ENCODE measurements around the gene C22orf23.

C22orf23 gene

DNA sequence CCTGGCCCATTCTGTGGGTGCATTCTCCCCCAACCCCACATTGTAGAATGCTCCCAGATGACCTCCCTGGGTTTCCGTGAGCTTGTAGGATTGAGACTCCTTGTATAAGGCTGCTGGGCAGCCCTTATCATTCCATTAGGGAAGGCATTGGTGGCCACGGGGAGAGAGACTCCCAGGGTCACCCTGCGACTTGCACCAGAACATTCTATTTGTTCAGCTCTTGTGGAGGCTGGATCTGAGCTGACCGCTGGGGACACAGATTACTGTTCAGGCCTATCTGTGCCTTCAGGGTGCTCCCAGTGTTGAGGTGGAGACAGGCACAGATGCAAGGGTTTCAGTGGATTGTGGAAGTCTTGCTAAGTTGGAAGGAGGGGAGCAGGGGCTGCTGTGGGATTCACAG, 29.5 kb downstream of the C22orf23 start:
- Histone ChIP-seq H3K9ac (ENCODE audit: insufficient read length, low read depth) (no peak overlapping the region), H3K36me3 (ENCODE audit: insufficient read depth, insufficient read length, low read length) (peaks cover 64% of the 10 kb centered on the region), H3K27me3 (ENCODE audit: insufficient read depth, insufficient read length) (no peaks in the 10 kb centered on the region), H3K4me1 (ENCODE audit: insufficient read depth, insufficient read length) (peaks cover 6% of the 10 kb centered on the region), H3K4me3 (ENCODE audit: insufficient read length, low read depth) (no peak overlapping the region), H3K9me3 (ENCODE audit: insufficient read depth, low read length) (no peaks in the 10 kb centered on the region)
- TF ChIP-seq SUZ12 (IDR thresholded peaks at IDR 0.05; ENCODE audit: extremely low read depth, insufficient read depth, insufficient read length) (no peak), YY1 (IDR thresholded peaks at IDR 0.05; ENCODE audit: insufficient read depth, insufficient read length) (no peak)
- DNase-seq (ENCODE audit: low read depth, low spot score) = no peak

DNA sequence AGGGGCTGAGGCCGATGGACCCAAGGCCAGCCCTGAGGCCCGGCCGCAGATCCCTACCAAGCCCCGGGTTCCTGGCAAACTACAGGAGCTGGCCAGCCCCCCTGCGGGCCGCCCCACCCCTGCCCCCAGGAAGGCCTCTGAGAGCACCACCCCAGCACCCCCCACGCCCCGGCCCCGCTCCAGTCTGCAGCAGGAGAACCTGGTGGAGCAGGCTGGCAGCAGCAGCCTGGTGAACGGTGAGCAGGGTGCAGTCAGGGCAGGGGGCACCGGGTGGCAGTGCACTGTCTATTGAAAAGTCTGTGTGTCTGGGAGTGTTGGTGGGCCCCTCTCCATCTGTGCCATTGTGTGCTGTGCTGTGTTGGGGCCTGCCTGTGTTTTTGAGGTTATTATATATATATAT, 31.2 kb downstream of the C22orf23 start:
- Histone ChIP-seq H3K9me3 (ENCODE audit: insufficient read depth, low read length) (no peaks in the 10 kb centered on the region), H3K4me1 (ENCODE audit: insufficient read depth, insufficient read length) (peaks cover 6% of the 10 kb centered on the region), H3K27me3 (ENCODE audit: insufficient read depth, insufficient read length) (no peaks in the 10 kb centered on the region), H3K4me3 (ENCODE audit: insufficient read length, low read depth) (no peak overlapping the region), H3K9ac (ENCODE audit: insufficient read length, low read depth) (no peak overlapping the region), H3K36me3 (ENCODE audit: insufficient read depth, insufficient read length, low read length) (peaks cover 71% of the 10 kb centered on the region)
- no peak for DNase-seq (ENCODE audit: low read depth, low spot score)
- TF ChIP-seq YY1 (IDR thresholded peaks at IDR 0.05; ENCODE audit: insufficient read depth, insufficient read length) (no peak), ZNF274 (IDR thresholded peaks at IDR 0.05; ENCODE audit: low read depth, low read length) (no peak), SUZ12 (IDR thresholded peaks at IDR 0.05; ENCODE audit: extremely low read depth, insufficient read depth, insufficient read length) (no peak)

DNA sequence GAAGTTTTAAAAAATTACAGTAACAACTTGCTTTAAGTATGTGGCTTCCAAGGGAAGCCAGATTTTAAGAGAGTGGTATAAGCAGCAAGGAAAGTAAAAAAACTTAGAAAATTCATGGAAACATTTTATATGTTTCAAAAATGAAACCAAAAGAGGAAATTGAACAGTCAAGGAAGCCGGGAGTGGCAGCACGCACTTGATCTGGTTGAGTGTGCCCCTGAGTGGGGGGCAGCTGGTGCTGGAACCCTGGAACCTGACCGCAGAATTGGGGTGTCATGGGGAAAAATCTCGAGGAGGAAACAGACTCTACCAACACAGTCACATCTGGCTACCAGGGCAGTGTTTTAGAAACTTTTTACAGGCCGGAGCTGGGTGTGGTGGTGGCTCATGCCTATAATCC, 33.3 kb downstream of the C22orf23 start:
- H3K36me3 ChIP-seq (ENCODE audit: insufficient read depth, insufficient read length, low read length) = peaks cover 69% of the 10 kb centered on the region
- H3K27me3 ChIP-seq (ENCODE audit: insufficient read depth, insufficient read length) = no peaks in the 10 kb centered on the region
- no peak for DNase-seq (ENCODE audit: low read depth, low spot score)
- no peak overlapping the region for H3K4me3 ChIP-seq (ENCODE audit: insufficient read length, low read depth)
- TF ChIP-seq ZNF274 (IDR thresholded peaks at IDR 0.05; ENCODE audit: low read depth, low read length) (no peak), SUZ12 (IDR thresholded peaks at IDR 0.05; ENCODE audit: extremely low read depth, insufficient read depth, insufficient read length) (no peak), YY1 (IDR thresholded peaks at IDR 0.05; ENCODE audit: insufficient read depth, insufficient read length) (no peak)
- no peak overlapping the region for H3K9ac ChIP-seq (ENCODE audit: insufficient read length, low read depth)
- H3K4me1 ChIP-seq (ENCODE audit: insufficient read depth, insufficient read length) = peaks cover 6% of the 10 kb centered on the region
- no peaks in the 10 kb centered on the region for H3K9me3 ChIP-seq (ENCODE audit: insufficient read depth, low read length)

DNA sequence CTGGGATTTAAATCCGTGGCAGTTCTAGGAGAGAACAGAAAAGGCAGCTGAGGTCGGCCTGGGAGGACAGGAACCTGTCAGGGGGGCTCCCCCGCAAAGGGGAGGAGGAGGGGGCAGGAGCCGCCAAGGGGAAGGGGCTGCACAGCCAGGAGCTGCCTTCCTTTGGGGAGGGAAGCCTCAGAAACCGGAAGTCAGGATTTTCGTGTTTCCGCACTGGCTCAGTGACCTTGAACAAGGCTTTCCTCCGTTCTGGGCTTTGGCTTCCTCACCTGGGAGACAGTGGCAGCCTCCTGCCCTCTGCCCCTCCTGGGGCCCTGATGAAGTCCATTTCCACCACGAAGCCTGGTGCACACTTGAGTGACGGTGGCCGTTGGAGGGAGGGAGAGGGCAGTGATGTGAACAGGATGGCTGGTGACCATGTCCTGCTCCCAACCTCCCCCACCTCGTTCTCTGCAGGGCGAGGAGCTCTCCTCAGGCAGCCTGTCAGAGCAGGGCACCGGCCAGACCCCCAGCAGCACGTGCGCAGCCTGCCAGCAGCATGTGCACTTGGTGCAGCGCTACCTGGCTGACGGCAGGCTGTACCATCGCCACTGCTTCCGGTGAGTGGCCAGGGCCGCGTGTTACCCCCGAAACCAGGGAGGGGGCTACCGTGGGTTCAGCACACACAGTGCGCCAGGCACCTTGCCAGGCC, 34.7 kb downstream of the C22orf23 start:
- Histone ChIP-seq H3K9ac (ENCODE audit: insufficient read length, low read depth) (peak overlapping the region; percentile 32), H3K4me1 (ENCODE audit: insufficient read depth, insufficient read length) (peaks cover 2% of the 10 kb centered on the region), H3K4me3 (ENCODE audit: insufficient read length, low read depth) (no peak overlapping the region), H3K36me3 (ENCODE audit: insufficient read depth, insufficient read length, low read length) (peaks cover 66% of the 10 kb centered on the region), H3K27me3 (ENCODE audit: insufficient read depth, insufficient read length) (no peaks in the 10 kb centered on the region), H3K9me3 (ENCODE audit: insufficient read depth, low read length) (no peaks in the 10 kb centered on the region)
- DNase-seq (ENCODE audit: low read depth, low spot score) = no peak
- TF ChIP-seq YY1 (IDR thresholded peaks at IDR 0.05; ENCODE audit: insufficient read depth, insufficient read length) (no peak), ZNF274 (IDR thresholded peaks at IDR 0.05; ENCODE audit: low read depth, low read length) (no peak), SUZ12 (IDR thresholded peaks at IDR 0.05; ENCODE audit: extremely low read depth, insufficient read depth, insufficient read length) (no peak)

DNA sequence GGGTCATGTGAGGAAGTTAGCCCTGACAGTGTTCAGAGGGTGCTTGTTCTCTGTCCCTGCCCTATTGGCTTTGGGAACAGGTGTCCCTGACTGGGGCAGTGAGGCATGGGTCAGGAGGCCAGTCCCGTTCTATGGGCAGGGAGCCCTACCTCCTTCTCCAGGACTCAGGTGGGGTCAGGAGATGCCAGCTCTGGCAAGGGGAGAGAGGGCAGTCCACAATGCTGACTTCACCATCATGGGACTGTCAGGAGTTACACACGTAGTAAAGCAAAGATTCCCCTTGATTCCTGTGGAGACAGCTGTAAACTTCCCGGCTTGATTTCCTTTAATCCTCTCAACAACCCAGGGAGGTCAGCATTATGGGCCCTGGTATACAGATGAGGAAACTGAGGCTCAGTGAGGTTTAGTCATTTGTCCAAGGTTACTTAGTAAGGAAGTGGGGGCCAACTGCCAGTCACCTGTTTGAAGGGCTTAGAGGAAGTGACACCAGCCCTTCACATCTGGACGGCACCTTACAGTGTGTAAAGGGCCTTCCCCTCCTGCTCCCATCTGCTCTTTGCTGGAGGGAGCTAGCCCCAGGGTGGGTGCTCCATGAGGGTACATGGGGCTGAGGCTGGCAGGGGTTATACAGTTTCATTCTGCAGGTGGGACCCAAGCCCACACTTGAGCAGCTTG, 35.4 kb downstream of the C22orf23 start:
- Histone ChIP-seq H3K4me3 (ENCODE audit: insufficient read length, low read depth) (no peak overlapping the region), H3K9ac (ENCODE audit: insufficient read length, low read depth) (no peak overlapping the region), H3K9me3 (ENCODE audit: insufficient read depth, low read length) (no peaks in the 10 kb centered on the region), H3K36me3 (ENCODE audit: insufficient read depth, insufficient read length, low read length) (peaks cover 68% of the 10 kb centered on the region), H3K4me1 (ENCODE audit: insufficient read depth, insufficient read length) (no peaks in the 10 kb centered on the region), H3K27me3 (ENCODE audit: insufficient read depth, insufficient read length) (no peaks in the 10 kb centered on the region)
- no peak for DNase-seq (ENCODE audit: low read depth, low spot score)
- TF ChIP-seq ZNF274 (IDR thresholded peaks at IDR 0.05; ENCODE audit: low read depth, low read length) (no peak), YY1 (IDR thresholded peaks at IDR 0.05; ENCODE audit: insufficient read depth, insufficient read length) (no peak), SUZ12 (IDR thresholded peaks at IDR 0.05; ENCODE audit: extremely low read depth, insufficient read depth, insufficient read length) (no peak)

DNA sequence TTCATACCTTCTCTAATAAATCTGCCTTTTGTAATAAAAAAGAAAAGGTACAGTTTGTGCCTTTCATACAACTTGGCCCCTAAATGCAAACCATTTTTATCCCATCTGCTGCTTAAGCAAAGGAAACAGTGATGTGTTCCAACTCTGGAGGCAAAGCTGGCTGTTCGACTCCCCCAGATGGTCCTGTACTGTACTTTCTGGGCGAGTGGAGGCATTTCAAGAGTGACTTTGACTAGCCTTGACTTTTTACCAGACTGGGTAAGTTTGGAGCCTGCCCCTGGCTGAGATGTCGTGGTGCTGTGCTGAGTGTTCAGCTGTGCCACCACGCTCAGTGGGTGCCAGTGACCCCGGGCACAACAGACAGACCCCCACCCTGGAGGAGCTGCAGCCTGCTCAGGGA, 37.1 kb downstream of the C22orf23 start:
- Histone ChIP-seq H3K4me1 (ENCODE audit: insufficient read depth, insufficient read length) (peaks cover 9% of the 10 kb centered on the region), H3K27me3 (ENCODE audit: insufficient read depth, insufficient read length) (no peaks in the 10 kb centered on the region), H3K9me3 (ENCODE audit: insufficient read depth, low read length) (no peaks in the 10 kb centered on the region), H3K9ac (ENCODE audit: insufficient read length, low read depth) (no peak overlapping the region), H3K36me3 (ENCODE audit: insufficient read depth, insufficient read length, low read length) (peaks cover 67% of the 10 kb centered on the region), H3K4me3 (ENCODE audit: insufficient read length, low read depth) (no peak overlapping the region)
- TF ChIP-seq ZNF274 (IDR thresholded peaks at IDR 0.05; ENCODE audit: low read depth, low read length) (no peak), YY1 (IDR thresholded peaks at IDR 0.05; ENCODE audit: insufficient read depth, insufficient read length) (no peak), SUZ12 (IDR thresholded peaks at IDR 0.05; ENCODE audit: extremely low read depth, insufficient read depth, insufficient read length) (no peak)
- no peak for DNase-seq (ENCODE audit: low read depth, low spot score)

DNA sequence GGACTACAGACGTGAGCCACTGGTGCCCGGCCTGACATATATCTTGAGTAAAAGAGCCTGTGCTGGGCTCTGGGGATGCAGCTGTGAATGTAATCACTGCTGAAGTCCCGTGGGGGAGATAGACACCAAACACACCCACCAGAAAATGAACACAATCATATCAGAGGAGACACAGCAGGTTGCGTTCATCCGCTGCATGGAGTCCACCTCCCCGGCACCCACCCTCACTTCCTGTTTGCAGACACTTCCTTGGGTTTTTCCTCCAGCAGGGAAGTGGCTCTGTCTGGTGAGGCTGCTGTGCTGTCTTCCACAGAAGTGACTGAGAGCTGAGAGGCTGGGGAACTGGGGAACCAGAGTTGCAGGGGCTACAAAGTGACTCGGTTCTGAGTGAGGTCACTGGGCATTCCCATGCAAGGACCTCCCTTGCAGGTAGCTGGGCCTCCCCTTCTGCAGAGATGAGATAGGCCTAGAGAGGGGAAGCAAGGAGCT, 40.1 kb downstream of the C22orf23 start:
- H3K4me1 ChIP-seq (ENCODE audit: insufficient read depth, insufficient read length) = peaks cover 18% of the 10 kb centered on the region
- H3K9ac ChIP-seq (ENCODE audit: insufficient read length, low read depth) = peak overlapping the region; percentile 42
- no peak overlapping the region for H3K4me3 ChIP-seq (ENCODE audit: insufficient read length, low read depth)
- H3K9me3 ChIP-seq (ENCODE audit: insufficient read depth, low read length) = no peaks in the 10 kb centered on the region
- no peaks in the 10 kb centered on the region for H3K27me3 ChIP-seq (ENCODE audit: insufficient read depth, insufficient read length)
- H3K36me3 ChIP-seq (ENCODE audit: insufficient read depth, insufficient read length, low read length) = peaks cover 57% of the 10 kb centered on the region
- TF ChIP-seq SUZ12 (IDR thresholded peaks at IDR 0.05; ENCODE audit: extremely low read depth, insufficient read depth, insufficient read length) = no peak
- TF ChIP-seq YY1 (IDR thresholded peaks at IDR 0.05; ENCODE audit: insufficient read depth, insufficient read length) = no peak
- no peak for TF ChIP-seq ZNF274 (IDR thresholded peaks at IDR 0.05; ENCODE audit: low read depth, low read length)
- no peak for DNase-seq (ENCODE audit: low read depth, low spot score)
